Breast epithelium (tissue), 3 donors: ENCODE results near the gene VWC2L.

ENCODE experiments used
- POLR2A ChIP-seq: fragments of 450-650 bp; IDR thresholded peaks from one replicate; pipeline ENCODE4 v1.6.1; 2016; ENCODE audit warnings: antibody characterized with exemption, mild to moderate bottlenecking, moderate library complexity
- TF ChIP-seq, protein P1 (sequence below), 3 donors: fragments of 450-650 bp; IDR thresholded peaks; one replicate each; pipeline ENCODE4 v1.5.1; 2016 to 2017; ENCODE audit warnings: antibody characterized with exemption in 3 of 3, mild to moderate bottlenecking in 3 of 3, moderate library complexity in 3 of 3

DNA sequence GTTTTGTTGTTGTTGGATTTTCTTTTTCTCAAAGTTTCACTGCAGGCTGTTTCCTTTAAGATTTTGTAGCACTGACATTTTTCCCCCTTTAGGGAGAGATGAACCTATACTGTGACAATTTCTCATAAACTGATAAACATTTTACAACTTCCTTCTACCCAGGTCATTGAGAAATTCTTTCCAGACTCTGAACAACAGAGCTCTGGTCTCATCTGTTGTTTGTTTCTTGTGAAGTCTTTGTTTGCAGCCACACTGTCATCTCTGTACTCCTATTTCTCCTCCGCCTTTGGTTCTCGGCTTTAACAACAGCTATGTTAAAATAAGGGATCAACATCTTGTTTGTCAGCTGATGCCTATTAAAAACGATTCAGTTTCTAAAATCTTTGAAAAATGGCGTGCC, 167.6 kb downstream of the VWC2L start:
- TF ChIP-seq, protein P1, sequence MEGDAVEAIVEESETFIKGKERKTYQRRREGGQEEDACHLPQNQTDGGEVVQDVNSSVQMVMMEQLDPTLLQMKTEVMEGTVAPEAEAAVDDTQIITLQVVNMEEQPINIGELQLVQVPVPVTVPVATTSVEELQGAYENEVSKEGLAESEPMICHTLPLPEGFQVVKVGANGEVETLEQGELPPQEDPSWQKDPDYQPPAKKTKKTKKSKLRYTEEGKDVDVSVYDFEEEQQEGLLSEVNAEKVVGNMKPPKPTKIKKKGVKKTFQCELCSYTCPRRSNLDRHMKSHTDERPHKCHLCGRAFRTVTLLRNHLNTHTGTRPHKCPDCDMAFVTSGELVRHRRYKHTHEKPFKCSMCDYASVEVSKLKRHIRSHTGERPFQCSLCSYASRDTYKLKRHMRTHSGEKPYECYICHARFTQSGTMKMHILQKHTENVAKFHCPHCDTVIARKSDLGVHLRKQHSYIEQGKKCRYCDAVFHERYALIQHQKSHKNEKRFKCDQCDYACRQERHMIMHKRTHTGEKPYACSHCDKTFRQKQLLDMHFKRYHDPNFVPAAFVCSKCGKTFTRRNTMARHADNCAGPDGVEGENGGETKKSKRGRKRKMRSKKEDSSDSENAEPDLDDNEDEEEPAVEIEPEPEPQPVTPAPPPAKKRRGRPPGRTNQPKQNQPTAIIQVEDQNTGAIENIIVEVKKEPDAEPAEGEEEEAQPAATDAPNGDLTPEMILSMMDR (IDR thresholded peaks at IDR 0.05), result no peak
- no peak for TF ChIP-seq POLR2A
